Measurements from ENCODE around the gene PLP2. TPM values are rescaled to one million over a fixed set of nuclear protein-coding genes. Genes with fewer than 3 reads are reported as not detected.

Gene PLP2
- total RNA-seq, 2 donors from 2014 or later, result 47.8 to 64.8 TPM

DNA sequence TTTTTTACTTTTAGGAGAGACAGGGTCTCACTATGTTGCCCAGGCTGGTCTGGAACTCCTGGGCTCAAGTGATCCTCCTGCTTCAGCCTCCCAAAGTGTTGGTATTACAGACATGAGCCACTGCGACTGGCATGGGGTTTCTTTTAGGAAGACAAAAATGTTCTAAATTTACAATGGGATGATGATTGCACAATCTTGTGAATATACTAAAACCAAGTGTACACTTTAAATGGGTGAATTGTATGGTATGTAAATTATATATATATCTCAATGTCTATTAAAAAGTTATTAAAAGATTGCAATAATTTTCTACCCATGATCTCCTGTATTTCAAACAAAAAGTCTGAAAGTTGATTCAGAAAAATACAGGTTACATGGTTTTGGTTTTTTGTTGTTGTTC, 18.2 kb upstream of the PLP2 start:
- Histone ChIP-seq H3K27me3 (no peaks in the 10 kb centered on the region), H3K4me3 (no peak overlapping the region), H3K36me3 (no peaks in the 10 kb centered on the region), H3K27ac (peak overlapping the region in 1 of 2 donors; percentile 94), H3K9me3 (no peaks in the 10 kb centered on the region), H3K4me1 (no peaks in the 10 kb centered on the region)
- TF ChIP-seq, protein P1, sequence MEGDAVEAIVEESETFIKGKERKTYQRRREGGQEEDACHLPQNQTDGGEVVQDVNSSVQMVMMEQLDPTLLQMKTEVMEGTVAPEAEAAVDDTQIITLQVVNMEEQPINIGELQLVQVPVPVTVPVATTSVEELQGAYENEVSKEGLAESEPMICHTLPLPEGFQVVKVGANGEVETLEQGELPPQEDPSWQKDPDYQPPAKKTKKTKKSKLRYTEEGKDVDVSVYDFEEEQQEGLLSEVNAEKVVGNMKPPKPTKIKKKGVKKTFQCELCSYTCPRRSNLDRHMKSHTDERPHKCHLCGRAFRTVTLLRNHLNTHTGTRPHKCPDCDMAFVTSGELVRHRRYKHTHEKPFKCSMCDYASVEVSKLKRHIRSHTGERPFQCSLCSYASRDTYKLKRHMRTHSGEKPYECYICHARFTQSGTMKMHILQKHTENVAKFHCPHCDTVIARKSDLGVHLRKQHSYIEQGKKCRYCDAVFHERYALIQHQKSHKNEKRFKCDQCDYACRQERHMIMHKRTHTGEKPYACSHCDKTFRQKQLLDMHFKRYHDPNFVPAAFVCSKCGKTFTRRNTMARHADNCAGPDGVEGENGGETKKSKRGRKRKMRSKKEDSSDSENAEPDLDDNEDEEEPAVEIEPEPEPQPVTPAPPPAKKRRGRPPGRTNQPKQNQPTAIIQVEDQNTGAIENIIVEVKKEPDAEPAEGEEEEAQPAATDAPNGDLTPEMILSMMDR (IDR thresholded peaks at IDR 0.05), result no peak
- no peak for DNase-seq (ENCODE audit: low spot score)

DNA sequence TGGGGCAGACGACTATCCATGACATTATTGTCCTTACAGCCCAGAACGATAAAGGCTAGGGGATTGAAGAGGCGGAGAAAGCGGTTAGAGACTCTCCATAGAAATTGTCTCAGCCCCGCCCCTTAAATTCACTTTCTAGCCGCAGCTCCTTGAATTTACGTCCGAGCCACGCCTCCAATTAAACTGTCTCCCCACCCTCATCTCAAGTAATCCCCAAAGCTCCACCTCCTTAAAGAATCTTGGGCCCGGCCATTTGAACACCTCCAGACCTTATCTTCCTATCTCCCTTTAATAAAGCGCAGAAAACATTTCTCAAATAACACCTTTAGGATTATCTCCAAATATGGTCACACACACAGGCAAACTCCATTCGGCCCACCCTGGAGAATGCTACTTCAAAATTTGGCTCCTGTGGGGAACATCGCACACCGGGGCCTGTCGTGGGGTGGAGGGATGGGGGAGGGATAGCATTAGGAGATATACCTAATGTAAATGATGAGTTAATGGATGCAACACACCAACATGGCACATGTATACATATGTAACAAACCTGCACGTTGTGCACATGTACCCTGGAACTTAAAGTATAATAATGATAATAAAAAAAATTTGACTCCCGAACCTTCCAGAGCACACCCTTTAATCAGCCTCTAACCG, 16.3 kb upstream of the PLP2 start:
- no peaks in the 10 kb centered on the region for H3K4me1 ChIP-seq
- peak overlapping the region; percentile 35 to 52 for H3K4me3 ChIP-seq
- H3K27ac ChIP-seq, result peak overlapping the region; percentile 91 to 94
- TF ChIP-seq, protein P1 (IDR thresholded peaks at IDR 0.05), result no peak
- no peak for DNase-seq (ENCODE audit: low spot score)
- no peaks in the 10 kb centered on the region for H3K9me3 ChIP-seq
- H3K36me3 ChIP-seq, result no peaks in the 10 kb centered on the region
- no peaks in the 10 kb centered on the region for H3K27me3 ChIP-seq

DNA sequence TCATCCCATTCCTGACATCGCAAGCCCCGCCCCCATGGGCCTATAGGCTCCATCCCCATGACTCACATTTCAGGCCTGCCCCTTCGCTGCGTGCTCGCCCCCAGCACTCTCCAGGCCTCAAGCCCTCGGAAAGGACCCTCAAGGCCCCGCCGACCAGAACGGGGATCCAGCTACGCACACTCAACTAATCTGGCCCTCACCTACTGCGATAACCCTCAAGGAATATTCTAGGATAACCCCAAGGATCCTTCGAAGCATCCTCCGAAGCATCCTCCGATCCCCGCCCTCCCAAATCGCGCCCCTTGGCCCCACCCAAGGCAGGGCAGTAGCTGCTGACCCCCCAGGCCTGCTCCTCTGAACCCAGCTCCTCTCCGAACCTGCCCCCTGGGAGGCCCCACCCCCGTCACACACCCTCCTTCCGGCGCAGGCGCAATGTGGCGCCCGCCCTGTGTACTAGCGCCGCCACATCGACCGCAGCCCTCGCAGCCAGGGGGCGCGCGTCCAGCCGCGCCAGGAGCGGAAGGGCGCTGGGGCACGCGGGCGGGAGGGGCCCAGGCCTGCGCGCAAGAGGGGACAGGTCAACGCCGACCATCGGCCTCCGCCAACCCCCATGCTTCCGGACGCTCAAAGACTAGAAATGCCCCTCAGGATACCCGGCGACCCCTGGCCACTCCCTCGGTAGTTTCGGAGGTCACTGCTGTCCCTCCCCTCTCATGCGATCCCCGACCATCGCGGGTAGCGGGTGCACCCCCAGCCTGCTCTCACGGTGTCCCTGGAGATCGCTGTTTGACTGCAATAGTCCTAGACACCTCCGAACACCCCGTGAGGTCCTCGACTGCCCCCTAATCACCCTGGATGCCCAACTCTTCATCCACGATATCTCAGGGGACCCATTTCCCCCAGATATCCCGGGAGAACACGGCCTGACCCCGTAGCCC, 15.5 kb upstream of the PLP2 start:
- DNase-seq (ENCODE audit: low spot score), result peak; percentile 84
- TF ChIP-seq, protein P1 (IDR thresholded peaks at IDR 0.05), result peak; percentile 43 to 85
- no peaks in the 10 kb centered on the region for H3K36me3 ChIP-seq

DNA sequence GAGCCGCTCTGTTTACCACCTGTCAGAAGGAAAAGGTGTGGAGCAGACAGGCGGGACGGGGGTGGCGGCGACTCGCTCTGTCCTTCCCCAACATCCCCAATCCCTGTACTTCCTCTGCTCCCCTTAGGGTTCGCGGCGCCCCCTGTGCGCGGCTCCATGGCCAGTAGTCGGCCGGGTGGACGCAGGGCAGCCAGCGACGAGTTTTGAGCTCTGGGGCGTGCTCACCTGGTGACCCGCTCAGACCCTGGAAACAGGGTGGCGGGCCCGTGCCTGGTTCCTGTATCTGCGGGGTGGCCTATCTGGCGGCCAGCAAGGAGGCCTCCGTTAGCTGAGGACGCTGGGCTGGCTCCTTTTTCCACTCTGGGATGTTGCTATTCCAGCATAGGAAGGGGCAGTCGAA, 14.5 kb upstream of the PLP2 start:
- TF ChIP-seq, protein P1 (IDR thresholded peaks at IDR 0.05), result no peak
- Histone ChIP-seq H3K36me3 (no peaks in the 10 kb centered on the region), H3K27ac (no peak overlapping the region), H3K9me3 (no peaks in the 10 kb centered on the region), H3K4me1 (no peaks in the 10 kb centered on the region), H3K27me3 (no peaks in the 10 kb centered on the region), H3K4me3 (no peak overlapping the region)
- no peak for DNase-seq (ENCODE audit: low spot score)

More for the DNA sequence above, 15.5 kb upstream of the PLP2 start:
- H3K27ac ChIP-seq, result peak overlapping the region; percentile 91 to 94
- H3K27me3 ChIP-seq, result no peaks in the 10 kb centered on the region
- no peaks in the 10 kb centered on the region for H3K4me1 ChIP-seq
- H3K9me3 ChIP-seq, result no peaks in the 10 kb centered on the region
- peak overlapping the region; percentile 35 to 52 for H3K4me3 ChIP-seq

- DNase-seq (ENCODE audit: low spot score), result no peak
- Histone ChIP-seq H3K4me3 (no peak overlapping the region), H3K27ac (no peak overlapping the region), H3K9me3 (no peaks in the 10 kb centered on the region), H3K27me3 (no peaks in the 10 kb centered on the region), H3K4me1 (peaks cover 0 to 9% of the 10 kb centered on the region in 2 donors), H3K36me3 (no peaks in the 10 kb centered on the region)
- TF ChIP-seq, protein P1 (IDR thresholded peaks at IDR 0.05), result no peak
Measured at GRCh38 chrX:49160908-49161307, 10.8 kb upstream of the PLP2 start.

Measured in right atrium auricular region (tissue), 2 donors.